22Rv1 (cell line): ENCODE measurements around the gene KRTAP9-4.

Experiments
- ZFX ChIP-seq: fragments of 450-650 bp; IDR thresholded peaks from 2 replicates; pipeline ENCODE4 v1.6.1; 2017; ENCODE audit warnings: antibody characterized with exemption, borderline replicate concordance
- TF ChIP-seq, protein P1 (sequence below): fragments of 450-650 bp; IDR thresholded peaks from 2 replicates; pipeline ENCODE4 v1.5.1; 2017; ENCODE audit warnings: mild to moderate bottlenecking

DNA sequence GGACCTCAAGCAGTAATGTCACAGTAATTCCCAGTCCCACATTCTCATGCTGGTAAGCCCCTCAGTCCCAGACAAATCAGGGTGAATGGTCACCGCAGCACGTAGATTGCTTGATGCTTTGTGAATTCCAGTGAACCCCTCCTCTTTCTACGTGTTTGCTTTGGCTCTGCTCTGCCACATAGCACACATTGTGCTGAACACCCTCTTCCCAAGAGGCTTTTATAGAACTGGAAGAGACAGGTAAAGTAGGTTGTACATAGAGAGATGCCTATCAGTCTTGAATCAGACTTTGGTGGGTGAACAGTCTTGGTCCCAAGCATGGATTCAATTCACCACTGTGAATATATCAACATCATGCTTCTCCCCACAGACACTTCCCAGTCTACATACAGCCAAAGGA lies 15.1 kb downstream of the KRTAP9-4 start:
- TF ChIP-seq, protein P1, sequence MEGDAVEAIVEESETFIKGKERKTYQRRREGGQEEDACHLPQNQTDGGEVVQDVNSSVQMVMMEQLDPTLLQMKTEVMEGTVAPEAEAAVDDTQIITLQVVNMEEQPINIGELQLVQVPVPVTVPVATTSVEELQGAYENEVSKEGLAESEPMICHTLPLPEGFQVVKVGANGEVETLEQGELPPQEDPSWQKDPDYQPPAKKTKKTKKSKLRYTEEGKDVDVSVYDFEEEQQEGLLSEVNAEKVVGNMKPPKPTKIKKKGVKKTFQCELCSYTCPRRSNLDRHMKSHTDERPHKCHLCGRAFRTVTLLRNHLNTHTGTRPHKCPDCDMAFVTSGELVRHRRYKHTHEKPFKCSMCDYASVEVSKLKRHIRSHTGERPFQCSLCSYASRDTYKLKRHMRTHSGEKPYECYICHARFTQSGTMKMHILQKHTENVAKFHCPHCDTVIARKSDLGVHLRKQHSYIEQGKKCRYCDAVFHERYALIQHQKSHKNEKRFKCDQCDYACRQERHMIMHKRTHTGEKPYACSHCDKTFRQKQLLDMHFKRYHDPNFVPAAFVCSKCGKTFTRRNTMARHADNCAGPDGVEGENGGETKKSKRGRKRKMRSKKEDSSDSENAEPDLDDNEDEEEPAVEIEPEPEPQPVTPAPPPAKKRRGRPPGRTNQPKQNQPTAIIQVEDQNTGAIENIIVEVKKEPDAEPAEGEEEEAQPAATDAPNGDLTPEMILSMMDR: no peak
- no peak for TF ChIP-seq ZFX
